Stimulated activated CD8-positive, alpha-beta memory T cell treated with anti-CD3 and anti-CD28 coated beads, Interleukin-4, amount 100 ng/mL, for 1 hour (primary cell): ENCODE results near the gene AP3M1.

ENCODE experiments used
- DNase-seq, 2 donors: peaks; one replicate each; pipeline ENCODE4 v3.0.0-alpha.2; 2020; ENCODE audit warnings: low read depth in 2 of 2, low spot score in 1 of 2

AP3M1 gene

DNA sequence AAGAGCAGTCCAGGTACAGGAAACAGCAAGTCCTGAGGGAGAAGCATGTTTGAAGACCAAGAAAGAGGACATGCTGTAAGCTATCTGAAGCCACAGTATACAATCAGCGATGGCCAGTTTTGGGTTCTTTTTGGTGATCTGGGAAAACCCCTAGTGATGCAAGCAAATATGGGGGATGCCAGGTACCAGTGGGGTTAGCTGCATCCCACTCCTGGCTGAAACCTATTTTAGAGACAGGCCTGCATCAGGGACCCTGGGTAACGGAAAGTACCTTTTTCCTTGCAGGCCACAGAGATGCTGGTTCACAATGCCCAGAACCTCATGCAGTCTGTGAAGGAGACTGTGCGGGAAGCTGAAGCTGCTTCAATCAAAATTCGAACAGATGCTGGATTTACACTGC lies 32.9 kb downstream of the AP3M1 start:
- DNase-seq, result no peak

DNA sequence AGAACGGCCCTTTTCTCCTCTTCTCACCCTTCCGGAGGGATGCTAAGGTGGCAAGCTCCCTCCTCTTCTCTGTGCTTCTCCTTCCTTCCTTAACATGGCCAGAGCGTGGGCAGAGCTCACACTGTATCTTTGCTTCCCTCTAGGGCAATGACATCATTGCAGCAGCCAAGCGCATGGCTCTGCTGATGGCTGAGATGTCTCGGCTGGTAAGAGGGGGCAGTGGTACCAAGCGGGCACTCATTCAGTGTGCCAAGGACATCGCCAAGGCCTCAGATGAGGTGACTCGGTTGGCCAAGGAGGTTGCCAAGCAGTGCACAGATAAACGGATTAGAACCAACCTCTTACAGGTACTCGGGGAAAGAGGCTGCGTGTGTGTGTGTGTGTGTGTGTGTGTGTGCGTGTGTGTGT lies 36.6 kb downstream of the AP3M1 start:
- no peak for DNase-seq

DNA sequence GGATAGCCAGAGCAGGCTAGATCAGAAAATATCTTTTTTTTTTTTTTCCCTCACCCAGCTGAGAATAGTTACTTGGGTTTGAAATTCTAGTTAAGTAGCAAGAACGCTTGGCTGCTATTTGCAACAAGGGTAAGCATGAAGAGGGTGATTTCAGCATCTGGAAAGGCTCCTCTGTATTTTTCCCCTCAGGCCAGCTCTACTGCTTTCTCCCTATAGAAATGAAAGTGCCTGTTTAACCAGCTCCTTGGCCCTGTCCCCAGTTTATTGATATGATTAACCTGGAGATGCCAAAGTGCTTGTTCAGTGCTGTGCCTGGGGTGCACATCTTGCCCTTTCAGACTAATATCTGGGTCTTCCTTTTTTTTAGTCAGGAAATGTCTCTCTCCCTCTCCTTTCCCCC lies 37.1 kb downstream of the AP3M1 start:
- no peak for DNase-seq

DNA sequence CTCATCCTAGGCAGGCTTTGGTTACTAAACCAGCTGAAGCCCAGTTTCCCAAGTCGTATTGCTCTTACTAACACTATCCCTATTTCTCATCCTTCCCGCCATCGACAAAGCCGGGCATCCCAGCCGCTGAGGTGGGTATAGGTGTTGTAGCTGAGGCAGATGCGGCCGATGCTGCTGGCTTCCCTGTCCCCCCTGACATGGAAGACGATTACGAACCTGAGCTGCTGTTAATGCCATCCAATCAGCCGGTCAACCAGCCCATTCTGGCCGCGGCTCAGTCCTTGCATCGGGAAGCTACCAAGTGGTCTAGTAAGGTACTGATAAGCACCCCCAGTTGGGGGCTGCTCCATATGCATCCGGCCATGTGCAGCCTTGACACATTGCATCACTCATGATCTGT lies 38.8 kb downstream of the AP3M1 start:
- no peak for DNase-seq

DNA sequence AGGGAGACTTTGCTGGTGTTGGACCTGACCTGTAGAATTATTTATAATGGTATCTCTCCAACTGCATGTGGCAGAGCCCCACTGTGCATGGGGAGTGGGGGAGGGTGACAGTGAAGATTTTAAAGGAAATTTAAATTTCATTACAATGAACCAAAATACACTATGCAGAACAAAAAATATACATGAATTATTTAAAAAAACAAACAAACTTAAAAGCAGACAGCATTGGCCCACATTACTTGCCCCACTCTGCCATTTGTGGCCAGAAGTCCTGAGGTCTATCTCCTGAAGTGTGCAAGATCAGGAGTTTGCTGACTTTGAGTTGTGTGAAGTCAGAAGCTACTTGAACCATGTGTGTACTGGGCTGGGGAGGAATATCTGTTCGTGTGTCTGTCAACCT lies 40.5 kb downstream of the AP3M1 start:
- no peak for DNase-seq

DNA sequence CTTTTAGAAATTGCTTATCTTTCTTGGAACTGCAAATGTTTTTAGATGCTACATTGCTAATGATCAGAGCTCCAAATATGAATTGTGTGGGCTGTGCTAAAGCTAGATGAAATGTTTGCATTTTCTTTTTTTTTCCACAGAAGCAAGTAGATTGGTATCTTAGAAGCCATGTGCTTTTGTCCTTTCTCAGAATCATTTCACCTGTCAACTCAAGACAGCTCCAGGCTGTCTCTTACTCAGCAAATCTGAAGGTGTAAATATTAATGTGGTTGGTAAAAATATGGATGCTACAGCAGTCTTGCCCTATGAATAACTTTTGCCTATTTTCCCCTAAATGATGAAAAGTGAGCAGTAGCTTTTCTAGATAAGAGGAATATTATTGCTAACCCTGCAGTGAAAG lies 41.2 kb downstream of the AP3M1 start:
- no peak for DNase-seq

DNA sequence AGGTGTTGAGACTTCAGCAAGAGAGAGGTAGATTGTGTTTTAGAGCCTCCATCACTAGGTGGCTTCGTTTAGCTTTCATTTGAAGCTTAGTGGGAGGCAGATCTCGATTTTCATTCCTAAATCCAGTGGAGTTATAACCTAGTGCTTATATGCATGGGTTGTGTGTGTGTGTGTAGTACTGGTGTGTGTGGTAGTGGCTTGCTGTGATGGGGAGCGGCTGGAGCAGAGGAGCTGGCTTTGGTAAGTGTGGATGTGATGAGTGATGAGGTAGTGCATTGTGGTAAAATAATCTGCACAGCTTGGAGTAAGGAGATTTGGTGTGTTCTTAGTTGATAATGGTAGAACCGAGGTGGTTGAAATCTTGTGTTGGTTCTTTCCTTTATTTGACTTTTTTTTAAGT lies 43.2 kb downstream of the AP3M1 start:
- no peak for DNase-seq

DNA sequence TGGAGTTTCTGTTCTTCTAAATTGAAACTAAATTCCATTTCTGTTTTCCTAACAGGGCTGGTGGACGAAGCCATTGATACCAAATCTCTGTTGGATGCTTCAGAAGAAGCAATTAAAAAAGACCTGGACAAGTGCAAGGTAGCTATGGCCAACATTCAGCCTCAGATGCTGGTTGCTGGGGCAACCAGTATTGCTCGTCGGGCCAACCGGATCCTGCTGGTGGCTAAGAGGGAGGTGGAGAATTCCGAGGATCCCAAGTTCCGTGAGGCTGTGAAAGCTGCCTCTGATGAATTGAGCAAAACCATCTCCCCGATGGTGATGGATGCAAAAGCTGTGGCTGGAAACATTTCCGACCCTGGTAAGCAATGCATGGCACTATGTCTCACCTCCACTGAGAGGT lies 45.6 kb downstream of the AP3M1 start:
- DNase-seq, result no peak

DNA sequence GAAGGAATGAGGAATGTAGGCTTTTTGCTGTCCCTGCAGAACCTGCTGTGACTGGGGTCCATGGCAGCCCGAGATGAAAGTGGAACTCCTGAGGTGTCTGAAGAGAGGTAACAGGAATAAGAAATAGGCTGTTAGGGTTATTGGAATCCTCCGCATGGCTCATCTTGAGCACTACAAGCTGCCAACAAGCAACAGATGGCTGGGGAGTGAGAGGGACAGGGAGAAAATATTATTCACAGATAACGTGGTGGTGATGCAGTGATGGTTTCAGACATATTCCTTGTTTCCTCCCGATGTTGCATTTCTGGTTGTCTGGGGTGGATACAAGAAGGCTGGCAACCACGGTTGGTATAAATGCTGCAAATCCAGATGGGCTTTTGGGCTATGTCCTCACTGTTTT lies 46.1 kb downstream of the AP3M1 start:
- DNase-seq, result no peak

DNA sequence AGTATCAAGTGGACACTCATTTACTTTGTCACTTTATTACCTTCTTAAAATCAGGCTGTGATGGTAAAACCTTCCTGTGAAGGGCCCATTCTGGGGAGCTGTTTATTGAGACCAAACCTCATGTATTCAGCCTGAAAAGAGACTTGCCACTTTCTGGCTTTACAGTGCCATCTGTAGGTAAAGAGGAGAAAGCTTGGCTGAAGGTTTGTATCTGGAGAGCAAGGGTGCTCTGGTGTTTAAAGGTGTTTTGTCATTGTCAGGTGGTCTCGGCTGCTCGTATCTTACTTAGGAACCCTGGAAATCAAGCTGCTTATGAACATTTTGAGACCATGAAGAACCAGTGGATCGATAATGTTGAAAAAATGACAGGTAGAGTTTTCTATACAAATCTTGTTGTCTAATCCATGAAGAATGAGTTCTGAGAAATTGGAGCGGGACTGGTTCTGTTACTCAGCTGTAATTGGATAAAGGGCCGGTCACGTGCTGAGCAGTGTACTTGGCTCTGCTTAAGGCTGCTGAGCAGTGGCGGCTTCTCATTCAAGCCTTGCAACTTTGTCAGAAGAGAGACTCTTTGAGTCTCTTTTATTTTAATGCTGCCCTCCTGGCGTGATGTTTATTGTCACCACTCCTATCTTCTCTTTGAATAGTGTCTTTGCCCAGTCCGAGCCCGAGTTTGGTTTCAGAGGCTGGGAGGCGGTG lies 46.9 kb downstream of the AP3M1 start:
- no peak for DNase-seq

DNA sequence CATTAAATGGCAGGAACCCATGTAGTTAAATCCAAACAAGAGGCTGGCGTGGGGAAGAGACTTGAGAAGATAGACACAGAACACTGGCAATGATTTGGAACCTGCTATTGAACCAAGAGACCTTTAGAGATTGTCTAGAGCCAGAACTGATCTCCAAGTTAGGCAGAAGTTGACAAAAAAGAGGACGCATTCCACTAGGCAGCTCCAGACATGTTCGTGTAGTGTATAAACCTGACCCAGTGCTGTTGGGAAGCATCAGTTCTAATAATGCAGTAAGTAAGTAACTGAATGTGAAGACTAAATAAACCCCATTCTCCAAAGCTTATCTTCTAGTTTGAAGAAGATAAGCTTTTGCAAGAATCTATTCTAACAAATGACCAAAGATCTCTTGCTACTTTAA lies 50.8 kb downstream of the AP3M1 start:
- no peak for DNase-seq

DNA sequence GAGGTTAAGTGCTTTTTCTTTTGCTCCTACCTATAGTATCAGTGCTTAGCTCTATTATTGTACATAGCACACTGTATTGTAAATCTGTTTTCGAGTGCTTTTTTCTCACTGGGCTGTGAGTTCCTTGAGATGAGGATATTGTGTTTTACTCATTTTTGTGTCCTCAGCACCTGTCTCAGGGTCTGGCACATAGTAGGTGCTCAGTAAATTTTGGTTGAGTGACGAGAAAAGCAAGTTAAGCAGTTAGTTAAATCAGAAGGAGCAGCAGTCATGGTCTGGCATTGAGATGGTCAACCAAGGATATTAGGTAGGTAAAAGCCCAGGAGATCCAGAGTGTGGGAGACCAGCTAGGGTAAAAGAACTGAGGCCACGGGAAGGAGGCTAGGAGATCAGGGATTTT lies 51.2 kb downstream of the AP3M1 start:
- DNase-seq, result no peak

DNA sequence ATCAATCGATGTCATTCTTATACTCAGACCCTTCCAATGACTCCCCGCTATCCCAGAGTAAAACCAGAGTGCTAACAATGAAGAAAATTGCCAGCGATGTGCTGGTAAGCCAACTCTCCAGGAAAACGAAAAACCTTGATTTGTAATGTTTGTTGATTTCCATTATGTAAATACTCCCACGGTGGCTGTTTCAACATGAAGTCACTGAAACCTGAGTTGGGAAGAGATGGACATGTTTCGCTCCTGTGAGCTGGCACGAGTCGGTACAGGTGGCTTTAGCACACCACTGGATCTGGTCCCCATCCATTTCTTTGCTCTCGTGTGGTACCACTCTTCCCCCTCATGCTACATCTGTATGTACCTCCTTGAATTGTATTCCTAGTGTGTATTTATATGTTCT lies 52.9 kb downstream of the AP3M1 start:
- no peak for DNase-seq

DNA sequence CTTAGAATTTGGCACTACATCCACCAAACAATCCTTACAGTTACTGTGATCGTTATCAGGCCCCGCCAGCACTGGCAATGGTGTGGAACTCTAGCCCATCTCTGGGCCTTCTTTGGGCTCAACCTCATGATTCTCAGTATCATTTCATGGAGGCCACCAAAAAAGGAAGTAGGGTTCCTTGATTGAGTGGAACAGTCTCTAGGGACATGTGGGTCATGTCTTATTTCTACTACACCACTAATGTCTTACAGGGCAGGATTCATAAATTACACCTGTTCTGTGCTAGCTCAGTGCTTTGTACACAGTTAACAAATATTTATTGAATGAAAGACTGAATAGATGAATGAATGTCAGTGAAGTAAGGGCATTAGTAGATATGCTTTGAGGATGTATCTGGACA lies 53.9 kb downstream of the AP3M1 start:
- DNase-seq, result no peak

DNA sequence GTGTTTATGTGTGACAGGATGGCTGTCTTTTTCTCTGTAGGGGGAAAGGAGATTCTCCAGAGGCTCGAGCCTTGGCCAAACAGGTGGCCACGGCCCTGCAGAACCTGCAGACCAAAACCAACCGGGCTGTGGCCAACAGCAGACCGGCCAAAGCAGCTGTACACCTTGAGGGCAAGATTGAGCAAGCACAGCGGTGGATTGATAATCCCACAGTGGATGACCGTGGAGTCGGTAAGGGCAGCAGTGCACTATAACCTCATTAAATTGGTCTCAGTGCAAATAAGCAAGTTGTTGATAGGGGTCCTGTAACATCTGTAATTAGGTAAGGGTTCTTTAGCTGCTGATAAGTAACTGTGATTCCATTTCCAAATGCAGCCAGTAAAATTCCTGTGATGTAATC lies 56.4 kb downstream of the AP3M1 start:
- no peak for DNase-seq

DNA sequence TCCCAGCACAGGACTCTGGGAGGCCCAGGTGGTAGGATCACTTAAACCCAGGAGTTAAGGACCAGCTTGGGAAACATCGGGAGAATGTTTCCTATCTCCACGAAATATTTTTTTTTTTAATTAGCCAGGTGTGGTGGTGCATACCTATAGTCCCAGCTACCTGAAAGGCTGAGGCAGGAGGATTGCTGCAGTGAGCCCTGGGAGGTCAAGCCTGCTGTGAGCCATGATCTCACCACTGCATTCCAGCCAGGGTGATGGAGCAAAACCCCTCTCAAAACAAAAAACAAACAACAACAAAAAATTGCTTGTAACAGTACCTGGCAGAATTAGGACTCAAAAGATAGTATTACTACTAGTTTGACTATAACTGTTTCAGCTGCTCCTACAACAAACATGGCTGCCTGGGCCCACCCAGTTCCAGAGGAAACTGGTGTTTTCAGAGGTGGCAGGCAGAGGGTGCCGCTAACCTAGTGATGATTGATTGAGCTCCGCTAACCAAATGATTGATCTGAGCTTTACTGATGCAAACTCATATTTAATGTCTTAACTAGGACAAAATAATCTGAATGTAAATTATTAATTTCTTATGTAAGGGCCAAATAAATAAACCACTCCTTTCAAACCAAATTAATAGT lies 57.0 kb downstream of the AP3M1 start:
- no peak for DNase-seq

DNA sequence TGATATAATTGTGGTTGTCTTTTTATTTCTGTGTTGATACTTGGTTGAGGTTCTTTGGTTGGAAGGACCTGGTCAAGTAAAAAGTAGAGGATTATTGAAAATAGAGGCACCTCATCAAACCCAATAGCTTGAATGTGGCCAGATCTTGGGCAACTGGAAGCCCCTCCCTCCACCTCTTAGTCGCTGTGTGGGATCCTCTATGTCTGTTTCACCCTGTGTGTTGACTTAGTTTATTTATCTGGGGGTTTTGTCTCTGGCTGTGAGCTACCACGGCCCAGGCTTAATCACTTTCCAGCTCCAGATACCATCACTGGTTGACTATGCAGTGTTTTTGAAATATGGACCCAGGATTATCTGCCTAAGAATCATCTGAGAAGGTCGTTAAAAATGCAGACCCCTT lies 58.3 kb downstream of the AP3M1 start:
- no peak for DNase-seq

DNA sequence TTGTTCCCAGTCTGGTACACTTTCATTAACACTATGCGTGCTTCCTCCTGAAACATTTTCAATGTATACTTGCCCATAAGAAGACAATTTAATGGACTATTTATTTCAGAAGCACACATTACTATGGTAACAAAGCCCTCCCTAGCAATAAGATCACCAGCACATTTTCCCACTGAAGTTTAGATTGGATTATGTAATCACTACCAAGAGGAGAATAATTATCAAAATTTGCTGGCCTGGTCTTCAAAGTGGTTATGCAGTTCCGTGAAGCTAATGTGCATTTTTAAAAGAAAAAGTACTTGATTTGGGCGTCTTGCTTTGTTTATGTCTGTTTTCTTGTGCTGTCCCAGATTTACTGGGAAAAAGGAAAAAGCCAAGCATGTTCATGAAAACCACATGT lies 61.9 kb downstream of the AP3M1 start:
- DNase-seq, result no peak

DNA sequence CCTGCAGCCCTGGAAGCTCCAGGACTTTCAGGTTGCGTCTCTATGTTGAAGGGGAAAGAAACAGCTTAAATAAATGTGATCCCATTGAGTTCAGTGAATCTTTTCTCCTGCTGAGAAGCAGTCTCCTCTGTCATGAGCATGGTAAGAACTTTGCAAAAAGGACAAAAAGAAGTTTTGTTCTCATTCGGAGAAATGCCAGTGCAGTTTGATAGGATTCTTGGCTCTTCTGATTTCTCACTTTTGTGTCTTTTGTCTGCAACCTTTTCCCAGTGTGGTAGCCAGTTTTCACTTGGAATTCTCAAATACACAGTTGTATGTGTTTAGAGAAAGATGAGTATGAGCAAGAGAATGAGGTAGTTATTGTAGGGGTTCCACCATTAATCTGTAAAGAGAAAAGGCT lies 64.3 kb downstream of the AP3M1 start:
- DNase-seq, result no peak

DNA sequence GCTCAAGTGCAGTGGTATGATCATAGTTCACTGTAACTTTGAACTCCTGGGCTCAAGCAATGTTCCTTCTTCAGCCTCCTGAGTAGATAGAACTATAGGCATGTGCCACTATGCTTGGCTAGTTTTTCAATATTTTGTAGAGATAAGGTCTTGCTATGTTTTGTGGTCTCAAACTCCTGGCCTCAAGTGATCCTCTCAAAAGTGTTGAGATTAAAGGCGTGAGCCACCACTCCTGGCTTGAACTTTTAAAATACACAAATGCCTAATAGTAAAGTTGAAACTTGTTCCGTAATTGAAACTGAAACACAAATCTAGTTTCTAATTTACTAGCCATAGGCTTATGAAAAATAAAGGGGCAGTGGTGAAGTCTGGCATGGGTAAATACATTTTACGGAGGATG lies 65.7 kb downstream of the AP3M1 start:
- DNase-seq, result no peak

DNA sequence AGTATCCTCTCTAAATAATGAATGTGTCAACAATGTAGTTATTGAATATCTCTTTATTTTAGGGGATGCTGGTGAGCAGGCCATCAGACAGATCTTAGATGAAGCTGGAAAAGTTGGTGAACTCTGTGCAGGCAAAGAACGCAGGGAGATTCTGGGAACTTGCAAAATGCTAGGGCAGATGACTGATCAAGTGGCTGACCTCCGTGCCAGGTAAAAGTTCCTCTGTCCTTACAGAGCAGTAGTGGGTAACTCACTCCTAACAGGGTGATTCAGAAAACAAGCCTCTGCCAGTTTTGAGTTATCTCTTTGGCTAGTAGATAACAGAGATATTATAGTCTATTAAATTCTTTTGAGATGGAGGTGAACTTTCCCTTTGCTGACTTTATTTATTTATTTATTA lies 67.3 kb downstream of the AP3M1 start:
- no peak for DNase-seq

DNA sequence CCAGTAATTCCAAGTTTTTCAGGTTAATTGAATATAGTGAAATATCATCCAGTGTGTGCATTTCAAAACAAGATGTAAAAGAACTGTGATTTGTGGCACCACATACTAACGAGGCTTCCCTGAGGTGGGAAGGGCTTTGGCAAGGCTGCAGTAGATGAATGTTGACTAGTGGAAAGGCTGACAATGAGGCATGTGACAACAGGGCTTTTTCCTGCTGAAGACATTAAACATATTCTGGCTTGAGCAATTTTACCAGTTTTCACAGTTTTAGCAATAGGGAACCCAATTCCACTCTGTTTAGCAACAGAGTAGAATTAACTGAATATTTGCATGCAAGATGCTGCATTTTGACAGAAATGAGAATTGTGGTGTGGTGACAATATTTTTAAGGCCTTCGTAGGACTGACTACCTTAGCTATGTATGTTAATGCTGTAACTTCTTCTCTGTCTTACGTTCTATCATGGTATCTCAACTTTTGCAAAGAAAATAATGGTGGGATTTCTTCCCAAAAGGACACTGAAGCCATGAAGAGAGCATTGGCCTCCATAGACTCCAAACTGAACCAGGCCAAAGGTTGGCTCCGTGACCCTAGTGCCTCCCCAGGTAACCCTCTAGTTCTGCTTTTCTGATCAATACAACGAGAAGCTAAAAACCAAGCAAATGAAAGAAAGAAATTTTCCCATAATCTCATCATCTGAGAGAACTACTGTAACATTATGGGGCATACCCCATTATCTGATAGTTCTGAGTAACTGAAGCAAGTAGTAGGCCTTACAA lies 68.5 kb downstream of the AP3M1 start:
- DNase-seq, result no peak
